ENCODE measurements around the gene XPNPEP3.

XPNPEP3 gene

GRCh38 chr22:40855071-40855978, 1.6 kb upstream of the XPNPEP3 start:
- TF ChIP-seq REST (IDR thresholded peaks at IDR 0.05; ENCODE audit: insufficient read depth in 1 of 2, low read depth in 2 of 2, low read length in 2 of 2) (no peak), POLR2AphosphoS5 (IDR thresholded peaks at IDR 0.05; ENCODE audit: low read depth, low read length) (no peak), TAF1 (IDR thresholded peaks at IDR 0.05; ENCODE audit: borderline replicate concordance, insufficient read depth, low read length) (no peak), FOXP2 (optimal IDR thresholded peaks at IDR 0.05; ENCODE audit: borderline replicate concordance, extremely low read depth, extremely low read length, insufficient read depth) (no peak), SIN3A (IDR thresholded peaks at IDR 0.05; ENCODE audit: borderline replicate concordance, insufficient read depth, low read length) (0 out of 2 replicates have a peak, but pooled peaks have one; percentile 21)

GRCh38 chr22:40855979-40856512, 902 bp upstream of the XPNPEP3 start:
- TF ChIP-seq SIN3A (IDR thresholded peaks at IDR 0.05; ENCODE audit: borderline replicate concordance, insufficient read depth, low read length), result no peak
- TF ChIP-seq FOXP2 (optimal IDR thresholded peaks at IDR 0.05; ENCODE audit: borderline replicate concordance, extremely low read depth, extremely low read length, insufficient read depth), result no peak
- no peak for TF ChIP-seq REST (IDR thresholded peaks at IDR 0.05; ENCODE audit: insufficient read depth in 1 of 2, low read depth in 2 of 2, low read length in 2 of 2)
- TF ChIP-seq TAF1 (IDR thresholded peaks at IDR 0.05; ENCODE audit: borderline replicate concordance, insufficient read depth, low read length), result no peak
- TF ChIP-seq POLR2AphosphoS5 (IDR thresholded peaks at IDR 0.05; ENCODE audit: low read depth, low read length), result peak; percentile 14; the same call in 1 of the 2 replicates

- no peak for TF ChIP-seq POLR2AphosphoS5 (IDR thresholded peaks at IDR 0.05; ENCODE audit: low read depth, low read length)
- no peak for TF ChIP-seq SIN3A (IDR thresholded peaks at IDR 0.05; ENCODE audit: borderline replicate concordance, insufficient read depth, low read length)
- TF ChIP-seq TAF1 (IDR thresholded peaks at IDR 0.05; ENCODE audit: borderline replicate concordance, insufficient read depth, low read length), result no peak
- no peak for TF ChIP-seq FOXP2 (optimal IDR thresholded peaks at IDR 0.05; ENCODE audit: borderline replicate concordance, extremely low read depth, extremely low read length, insufficient read depth)
- no peak for TF ChIP-seq REST (IDR thresholded peaks at IDR 0.05; ENCODE audit: insufficient read depth in 1 of 2, low read depth in 2 of 2, low read length in 2 of 2)
Measured at GRCh38 chr22:40857309-40857855, 434 bp downstream of the XPNPEP3 start.

- TF ChIP-seq REST (IDR thresholded peaks at IDR 0.05; ENCODE audit: insufficient read depth in 1 of 2, low read depth in 2 of 2, low read length in 2 of 2), result no peak
- TF ChIP-seq TAF1 (IDR thresholded peaks at IDR 0.05; ENCODE audit: borderline replicate concordance, insufficient read depth, low read length), result no peak
- no peak for TF ChIP-seq SIN3A (IDR thresholded peaks at IDR 0.05; ENCODE audit: borderline replicate concordance, insufficient read depth, low read length)
- no peak for TF ChIP-seq POLR2AphosphoS5 (IDR thresholded peaks at IDR 0.05; ENCODE audit: low read depth, low read length)
- no peak for TF ChIP-seq FOXP2 (optimal IDR thresholded peaks at IDR 0.05; ENCODE audit: borderline replicate concordance, extremely low read depth, extremely low read length, insufficient read depth)
Measured at GRCh38 chr22:40862013-40862412, 5.1 kb downstream of the XPNPEP3 start, which contains the start of gene DNAJB7. DNAJB7 (minus strand) TSS chr22:40862113; CDS start chr22:40861994, 119 bp downstream.
